Measurements from ENCODE around the gene GIPC1.
"Not testable (repeated sequence)": the region's sequence is repeated elsewhere in the genome, so short reads cannot be mapped to it uniquely, and the experiment has no call there.

GIPC1 gene

GRCh38 chr19:14470031-14470876 lies 25.7 kb downstream of the GIPC1 start:
- Histone ChIP-seq H3K4me3 (ENCODE audit: low read length) (no peak overlapping the region), H3K27ac (ENCODE audit: low read depth, low read length) (no peak overlapping the region), H3K9ac (ENCODE audit: low read length) (no peak overlapping the region), H3K4me1 (ENCODE audit: control insufficient read depth, insufficient read depth, low read length) (no peaks in the 10 kb centered on the region), H3K36me3 (ENCODE audit: control insufficient read depth, insufficient read depth, low read length) (peaks cover 10% of the 10 kb centered on the region), H3K27me3 (ENCODE audit: control insufficient read depth, insufficient read depth, low read length) (peaks cover 12% of the 10 kb centered on the region)

DNA sequence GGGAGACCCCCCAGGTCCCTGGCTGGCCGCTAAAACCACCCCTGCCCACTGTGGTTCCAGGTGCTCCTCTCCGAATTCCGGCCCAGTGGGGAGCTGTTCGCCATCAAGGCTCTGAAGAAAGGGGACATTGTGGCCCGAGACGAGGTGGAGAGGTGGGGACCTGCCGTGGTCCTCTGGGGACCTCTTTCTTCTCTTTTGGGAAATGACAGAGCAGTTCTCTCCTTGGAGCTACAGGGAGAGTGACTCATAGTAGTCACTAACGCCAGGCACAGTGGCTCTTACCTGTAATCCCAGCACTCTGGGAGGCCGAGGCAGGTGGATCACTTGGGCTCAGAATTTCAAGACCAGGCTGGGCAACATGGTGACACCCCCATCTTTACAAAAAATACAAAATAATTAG lies 28.1 kb downstream of the GIPC1 start:
- Histone ChIP-seq H3K9ac (ENCODE audit: low read length) (no peak overlapping the region), H3K27ac (ENCODE audit: low read depth, low read length) (no peak overlapping the region), H3K4me3 (ENCODE audit: low read length) (no peak overlapping the region), H3K4me1 (ENCODE audit: control insufficient read depth, insufficient read depth, low read length) (no peaks in the 10 kb centered on the region), H3K27me3 (ENCODE audit: control insufficient read depth, insufficient read depth, low read length) (peaks cover 4% of the 10 kb centered on the region), H3K36me3 (ENCODE audit: control insufficient read depth, insufficient read depth, low read length) (peaks cover 21% of the 10 kb centered on the region)

- peaks cover 21% of the 10 kb centered on the region for H3K36me3 ChIP-seq (ENCODE audit: control insufficient read depth, insufficient read depth, low read length)
- H3K27me3 ChIP-seq (ENCODE audit: control insufficient read depth, insufficient read depth, low read length) = peaks cover under 1% of the 10 kb centered on the region
- H3K4me1 ChIP-seq (ENCODE audit: control insufficient read depth, insufficient read depth, low read length) = no peaks in the 10 kb centered on the region
- no peak overlapping the region for H3K27ac ChIP-seq (ENCODE audit: low read depth, low read length)
- no peak overlapping the region for H3K9ac ChIP-seq (ENCODE audit: low read length)
- no peak overlapping the region for H3K4me3 ChIP-seq (ENCODE audit: low read length)
Observed at GRCh38 chr19:14467391-14467790, 28.5 kb downstream of the GIPC1 start.

GRCh38 chr19:14463747-14464146 lies 32.2 kb downstream of the GIPC1 start:
- no peaks in the 10 kb centered on the region for H3K4me1 ChIP-seq (ENCODE audit: control insufficient read depth, insufficient read depth, low read length)
- no peaks in the 10 kb centered on the region for H3K27me3 ChIP-seq (ENCODE audit: control insufficient read depth, insufficient read depth, low read length)
- H3K4me3 ChIP-seq (ENCODE audit: low read length) = no peak overlapping the region
- no peak overlapping the region for H3K27ac ChIP-seq (ENCODE audit: low read depth, low read length)
- peaks cover 19% of the 10 kb centered on the region for H3K36me3 ChIP-seq (ENCODE audit: control insufficient read depth, insufficient read depth, low read length)
- no peak overlapping the region for H3K9ac ChIP-seq (ENCODE audit: low read length)

DNA sequence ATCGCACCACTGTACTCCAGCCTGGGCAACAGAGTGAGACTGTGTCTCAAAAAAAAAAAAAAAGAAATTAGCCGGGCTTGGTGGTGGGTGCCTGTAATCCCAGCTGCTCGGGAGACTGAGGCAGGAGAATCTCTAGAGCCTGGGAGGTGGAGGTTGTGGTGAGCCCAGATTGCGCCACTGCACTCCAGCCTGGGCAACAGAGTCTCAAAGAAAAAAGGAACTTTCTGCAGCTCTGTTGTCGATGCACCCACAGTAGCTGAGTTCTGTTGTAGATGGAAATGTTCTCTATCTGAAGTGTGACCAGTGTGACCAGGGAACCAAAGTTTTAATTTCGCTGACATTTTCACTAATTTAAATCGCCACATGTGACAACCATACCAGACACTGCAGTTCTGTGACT lies 33.5 kb downstream of the GIPC1 start:
- H3K4me1 ChIP-seq (ENCODE audit: control insufficient read depth, insufficient read depth, low read length); H3K27me3 ChIP-seq (ENCODE audit: control insufficient read depth, insufficient read depth, low read length); H3K27ac ChIP-seq (ENCODE audit: low read depth, low read length); H3K4me3 ChIP-seq (ENCODE audit: low read length); H3K9ac ChIP-seq (ENCODE audit: low read length): not testable (repeated sequence)
- H3K36me3 ChIP-seq (ENCODE audit: control insufficient read depth, insufficient read depth, low read length) = peaks cover 14% of the 10 kb centered on the region

- no peak overlapping the region for H3K4me3 ChIP-seq (ENCODE audit: low read length)
- H3K27ac ChIP-seq (ENCODE audit: low read depth, low read length) = no peak overlapping the region
- peaks cover 14% of the 10 kb centered on the region for H3K36me3 ChIP-seq (ENCODE audit: control insufficient read depth, insufficient read depth, low read length)
- H3K9ac ChIP-seq (ENCODE audit: low read length) = no peak overlapping the region
- H3K4me1 ChIP-seq (ENCODE audit: control insufficient read depth, insufficient read depth, low read length) = no peaks in the 10 kb centered on the region
- no peaks in the 10 kb centered on the region for H3K27me3 ChIP-seq (ENCODE audit: control insufficient read depth, insufficient read depth, low read length)
Observed at GRCh38 chr19:14460935-14461334, 35.0 kb downstream of the GIPC1 start.

- no peak overlapping the region for H3K9ac ChIP-seq (ENCODE audit: low read length)
- no peaks in the 10 kb centered on the region for H3K27me3 ChIP-seq (ENCODE audit: control insufficient read depth, insufficient read depth, low read length)
- H3K4me1 ChIP-seq (ENCODE audit: control insufficient read depth, insufficient read depth, low read length) = no peaks in the 10 kb centered on the region
- H3K36me3 ChIP-seq (ENCODE audit: control insufficient read depth, insufficient read depth, low read length) = peaks cover 14% of the 10 kb centered on the region
- H3K27ac ChIP-seq (ENCODE audit: low read depth, low read length) = no peak overlapping the region
- no peak overlapping the region for H3K4me3 ChIP-seq (ENCODE audit: low read length)
Observed at GRCh38 chr19:14459703-14460102, 36.2 kb downstream of the GIPC1 start.

DNA sequence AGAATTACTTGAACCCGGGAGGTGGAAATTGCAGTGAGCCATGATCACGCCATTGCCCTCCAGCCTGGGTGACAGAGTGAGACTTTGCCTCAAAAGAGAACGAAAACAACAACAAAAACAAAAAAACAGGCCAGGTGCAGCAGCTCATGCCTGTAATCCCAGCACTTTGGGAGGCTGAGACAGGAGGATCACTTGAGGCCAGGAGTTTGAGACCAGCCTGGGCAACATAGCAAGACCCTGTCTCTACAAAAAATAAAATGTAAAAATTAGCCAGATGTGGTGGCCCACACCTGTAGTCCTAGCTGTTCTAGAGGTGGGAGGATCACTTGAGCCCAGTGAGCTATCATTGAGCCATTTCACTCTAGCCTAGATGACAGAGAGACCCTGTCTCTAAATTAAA lies 43.6 kb downstream of the GIPC1 start:
- not testable (repeated sequence) for H3K27me3 ChIP-seq (ENCODE audit: control insufficient read depth, insufficient read depth, low read length)

GRCh38 chr19:14450876-14451275 lies 45.1 kb downstream of the GIPC1 start:
- peaks cover 32% of the 10 kb centered on the region for H3K36me3 ChIP-seq (ENCODE audit: control insufficient read depth, insufficient read depth, low read length)
- H3K27me3 ChIP-seq (ENCODE audit: control insufficient read depth, insufficient read depth, low read length) = no peaks in the 10 kb centered on the region
- no peak overlapping the region for H3K27ac ChIP-seq (ENCODE audit: low read depth, low read length)
- no peaks in the 10 kb centered on the region for H3K4me1 ChIP-seq (ENCODE audit: control insufficient read depth, insufficient read depth, low read length)
- H3K4me3 ChIP-seq (ENCODE audit: low read length) = no peak overlapping the region
- H3K9ac ChIP-seq (ENCODE audit: low read length) = no peak overlapping the region

More for the DNA sequence above, 43.6 kb downstream of the GIPC1 start:
- H3K36me3 ChIP-seq (ENCODE audit: control insufficient read depth, insufficient read depth, low read length) = peaks cover 25% of the 10 kb centered on the region
- not testable (repeated sequence) for H3K4me3 ChIP-seq (ENCODE audit: low read length); H3K27ac ChIP-seq (ENCODE audit: low read depth, low read length); H3K4me1 ChIP-seq (ENCODE audit: control insufficient read depth, insufficient read depth, low read length); H3K9ac ChIP-seq (ENCODE audit: low read length)

DNA sequence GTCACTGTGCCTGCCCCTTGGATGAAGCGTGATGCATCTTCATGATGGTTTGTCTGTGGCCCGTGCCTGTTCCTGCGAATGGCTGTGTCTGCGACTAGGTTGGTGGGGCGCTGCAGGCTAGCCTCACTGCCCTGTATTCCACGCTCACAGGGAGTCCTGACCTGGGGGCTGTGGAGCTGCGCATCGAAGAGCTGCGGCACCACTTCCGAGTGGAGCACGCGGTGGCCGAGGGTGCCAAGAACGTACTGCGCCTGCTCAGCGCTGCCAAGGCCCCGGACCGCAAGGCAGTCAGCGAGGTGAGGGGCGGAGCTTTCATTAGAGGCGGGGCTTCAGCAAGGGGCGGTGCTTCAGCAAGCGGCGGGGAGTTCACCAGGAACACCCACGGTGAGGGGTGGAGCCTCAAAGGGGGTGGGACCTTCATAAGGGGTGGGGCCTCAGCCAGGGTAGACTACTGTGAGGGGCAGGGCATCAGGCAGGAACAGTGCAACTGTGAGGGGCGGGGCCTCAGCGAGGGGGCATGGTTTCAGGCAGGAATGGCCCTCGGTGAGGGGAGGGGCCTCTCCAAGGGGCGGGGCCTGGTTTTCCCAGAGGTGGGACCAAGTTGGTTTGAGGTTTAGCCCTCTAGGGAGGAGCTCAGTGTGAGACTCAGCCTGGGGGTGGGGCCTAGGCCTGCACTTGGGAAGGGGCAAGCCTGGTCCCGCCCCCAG lies 45.6 kb downstream of the GIPC1 start:
- no peak overlapping the region for H3K9ac ChIP-seq (ENCODE audit: low read length)
- no peak overlapping the region for H3K27ac ChIP-seq (ENCODE audit: low read depth, low read length)
- no peak overlapping the region for H3K4me3 ChIP-seq (ENCODE audit: low read length)
- peaks cover 32% of the 10 kb centered on the region for H3K36me3 ChIP-seq (ENCODE audit: control insufficient read depth, insufficient read depth, low read length)
- H3K4me1 ChIP-seq (ENCODE audit: control insufficient read depth, insufficient read depth, low read length) = no peaks in the 10 kb centered on the region
- no peaks in the 10 kb centered on the region for H3K27me3 ChIP-seq (ENCODE audit: control insufficient read depth, insufficient read depth, low read length)

DNA sequence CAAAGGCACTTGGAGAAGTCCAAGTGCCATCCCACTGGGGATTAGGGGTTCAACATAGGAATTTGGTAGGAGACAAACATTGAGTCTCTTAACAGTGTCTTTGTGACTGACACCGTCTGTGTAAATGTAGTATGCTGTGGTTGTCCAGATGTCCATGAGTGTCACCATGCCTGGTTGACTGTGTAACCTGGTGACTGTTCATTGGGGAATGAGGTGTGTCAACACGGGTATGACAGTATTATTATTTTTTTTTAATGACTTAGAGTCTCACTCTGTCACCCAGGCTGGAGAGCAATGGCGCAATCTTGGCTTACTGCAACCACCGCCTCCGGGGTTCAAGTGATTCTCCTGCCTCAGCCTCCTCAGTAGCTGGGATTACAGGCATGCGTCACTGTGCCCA lies 46.6 kb downstream of the GIPC1 start:
- H3K4me1 ChIP-seq (ENCODE audit: control insufficient read depth, insufficient read depth, low read length) = no peaks in the 10 kb centered on the region
- H3K9ac ChIP-seq (ENCODE audit: low read length) = no peak overlapping the region
- H3K27me3 ChIP-seq (ENCODE audit: control insufficient read depth, insufficient read depth, low read length) = no peaks in the 10 kb centered on the region
- no peak overlapping the region for H3K4me3 ChIP-seq (ENCODE audit: low read length)
- peaks cover 35% of the 10 kb centered on the region for H3K36me3 ChIP-seq (ENCODE audit: control insufficient read depth, insufficient read depth, low read length)
- no peak overlapping the region for H3K27ac ChIP-seq (ENCODE audit: low read depth, low read length)

- no peak overlapping the region for H3K4me3 ChIP-seq (ENCODE audit: low read length)
- no peaks in the 10 kb centered on the region for H3K4me1 ChIP-seq (ENCODE audit: control insufficient read depth, insufficient read depth, low read length)
- peaks cover 50% of the 10 kb centered on the region for H3K36me3 ChIP-seq (ENCODE audit: control insufficient read depth, insufficient read depth, low read length)
- H3K27ac ChIP-seq (ENCODE audit: low read depth, low read length) = no peak overlapping the region
- no peaks in the 10 kb centered on the region for H3K27me3 ChIP-seq (ENCODE audit: control insufficient read depth, insufficient read depth, low read length)
- no peak overlapping the region for H3K9ac ChIP-seq (ENCODE audit: low read length)
Observed at GRCh38 chr19:14446336-14447036, 49.4 kb downstream of the GIPC1 start.

Measured in rectal smooth muscle tissue (tissue), 1 donor.